ENCODE results near the gene ZNF783.

GRCh38 chr7:149292462-149292823 lies 30.4 kb downstream of the ZNF783 start:
- TF ChIP-seq, protein P1, sequence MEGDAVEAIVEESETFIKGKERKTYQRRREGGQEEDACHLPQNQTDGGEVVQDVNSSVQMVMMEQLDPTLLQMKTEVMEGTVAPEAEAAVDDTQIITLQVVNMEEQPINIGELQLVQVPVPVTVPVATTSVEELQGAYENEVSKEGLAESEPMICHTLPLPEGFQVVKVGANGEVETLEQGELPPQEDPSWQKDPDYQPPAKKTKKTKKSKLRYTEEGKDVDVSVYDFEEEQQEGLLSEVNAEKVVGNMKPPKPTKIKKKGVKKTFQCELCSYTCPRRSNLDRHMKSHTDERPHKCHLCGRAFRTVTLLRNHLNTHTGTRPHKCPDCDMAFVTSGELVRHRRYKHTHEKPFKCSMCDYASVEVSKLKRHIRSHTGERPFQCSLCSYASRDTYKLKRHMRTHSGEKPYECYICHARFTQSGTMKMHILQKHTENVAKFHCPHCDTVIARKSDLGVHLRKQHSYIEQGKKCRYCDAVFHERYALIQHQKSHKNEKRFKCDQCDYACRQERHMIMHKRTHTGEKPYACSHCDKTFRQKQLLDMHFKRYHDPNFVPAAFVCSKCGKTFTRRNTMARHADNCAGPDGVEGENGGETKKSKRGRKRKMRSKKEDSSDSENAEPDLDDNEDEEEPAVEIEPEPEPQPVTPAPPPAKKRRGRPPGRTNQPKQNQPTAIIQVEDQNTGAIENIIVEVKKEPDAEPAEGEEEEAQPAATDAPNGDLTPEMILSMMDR (conservative IDR thresholded peaks at IDR 0.05 in 1 of 2, IDR thresholded peaks at IDR 0.05 in 1 of 2; ENCODE audit: low read depth in 1 of 2, low read length in 2 of 2), result no peak
- TF ChIP-seq EZH2 (IDR thresholded peaks at IDR 0.05; ENCODE audit: low read length, missing control alignments), result no peak
